Kidney epithelial cell (primary cell): Measurements from ENCODE around the gene ABAT. TPM values are rescaled to one million over a fixed set of nuclear protein-coding genes. Genes with fewer than 3 reads are reported as not detected.

ENCODE experiments used
- DNase-seq: peaks from one replicate; pipeline ENCODE4 v3.0.0-alpha.2; 2010; ENCODE audit warnings: low read depth
- H3K27me3 ChIP-seq: 2 replicates; pipeline ENCODE4 v1.6.0; 2011; ENCODE audit warnings: low read length; ENCODE audit not compliant: control insufficient read depth, insufficient read depth
- H3K36me3 ChIP-seq: 2 replicates; pipeline ENCODE4 v1.5.1; 2011; ENCODE audit warnings: low read length; ENCODE audit not compliant: control insufficient read depth, insufficient read depth
- H3K4me3 ChIP-seq: 2 replicates; pipeline ENCODE4 v1.5.1; 2011; ENCODE audit warnings: low read depth, mild to moderate bottlenecking, control low read depth, low read length
- CTCF ChIP-seq: IDR thresholded peaks from 2 replicates; pipeline ENCODE4 v1.5.1; 2011; ENCODE audit warnings: mild to moderate bottlenecking, moderate library complexity, low read length, control low read depth, inconsistent platforms; ENCODE audit not compliant: insufficient read depth, poor library complexity, severe bottlenecking
- total RNA-seq: library from RNA; depleted of rRNA; stranded (reverse); fragments of >200 nt; gene quantifications from 2 replicates; pipeline ENCODE4 v1.2.3, GENCODE V29; 2015

Gene ABAT
- total RNA-seq, 1 donor from 2014 or later: 7.5 TPM

GRCh38 chr16:8826278-8826879, 152.0 kb downstream of the ABAT start:
- Histone ChIP-seq H3K27me3 (no peaks in the 10 kb centered on the region), H3K4me3 (no peak overlapping the region), H3K36me3 (no peaks in the 10 kb centered on the region)
- TF ChIP-seq CTCF: no peak
- DNase-seq: no peak

GRCh38 chr16:8828541-8829165, 154.2 kb downstream of the ABAT start:
- Histone ChIP-seq H3K36me3 (peaks cover 2% of the 10 kb centered on the region), H3K4me3 (no peak overlapping the region), H3K27me3 (no peaks in the 10 kb centered on the region)
- TF ChIP-seq CTCF: no peak
- DNase-seq: peak; percentile 26

- H3K36me3 ChIP-seq: peaks cover 2% of the 10 kb centered on the region
- TF ChIP-seq CTCF: no peak
- DNase-seq: no peak
- H3K27me3 ChIP-seq: no peaks in the 10 kb centered on the region
- H3K4me3 ChIP-seq: no peak overlapping the region
Measured at GRCh38 chr16:8831450-8831849, 157.0 kb downstream of the ABAT start.

- H3K4me3 ChIP-seq: no peak overlapping the region
- no peaks in the 10 kb centered on the region for H3K27me3 ChIP-seq
- TF ChIP-seq CTCF: no peak
- peaks cover 2% of the 10 kb centered on the region for H3K36me3 ChIP-seq
- no peak for DNase-seq
Measured at GRCh38 chr16:8831871-8832716, 157.7 kb downstream of the ABAT start.

GRCh38 chr16:8832717-8833105, 158.3 kb downstream of the ABAT start:
- no peaks in the 10 kb centered on the region for H3K27me3 ChIP-seq

More at GRCh38 chr16:8832717-8833105, 158.3 kb downstream of the ABAT start:
- no peak for TF ChIP-seq CTCF
- H3K4me3 ChIP-seq: no peak overlapping the region
- DNase-seq: no peak
- H3K36me3 ChIP-seq: peaks cover 2% of the 10 kb centered on the region

Other genes with a start within 250 kb of the ABAT start
- not detected in 2 replicates for gene TMEM114, start 84.1 kb upstream of the ABAT start, total RNA-seq
- 24.5 and 34.9 TPM in 2 replicates for gene METTL22, start 52.9 kb upstream of the ABAT start, total RNA-seq
- 9.4 and 10.9 TPM in 2 replicates for gene TMEM186, start 123.0 kb downstream of the ABAT start, total RNA-seq
- gene PMM2, start 123.2 kb downstream of the ABAT start, total RNA-seq: 29.9 and 31.1 TPM in 2 replicates
- gene CARHSP1, start 194.4 kb downstream of the ABAT start, total RNA-seq: 113 and 119 TPM in 2 replicates
- not detected in 2 replicates for gene LITAFD, start 207.7 kb downstream of the ABAT start, total RNA-seq